K562 (cell line): ENCODE measurements around the gene MLH1. TPM values are rescaled to one million over a fixed set of nuclear protein-coding genes. Genes with fewer than 3 reads are reported as not detected.

ENCODE experiments used
- ARID1B ChIP-seq: fragments of 450-650 bp; IDR thresholded peaks from 2 replicates; pipeline ENCODE4 v1.6.1; 2016; ENCODE audit warnings: antibody characterized with exemption, mild to moderate bottlenecking, inconsistent platforms
- ATF6 ChIP-seq: sonication (generic); formaldehyde crosslinking; IDR thresholded peaks from 2 replicates; pipeline ENCODE4 v1.4.0; 2020; ENCODE audit warnings: mild to moderate bottlenecking, missing genetic modification reagents
- CBFA2T2 ChIP-seq: fragments of 450-650 bp; conservative IDR thresholded peaks from 2 replicates; pipeline ENCODE4 v1.6.1; 2017; ENCODE audit warnings: mild to moderate bottlenecking
- CC2D1A ChIP-seq: fragments of 450-650 bp; IDR thresholded peaks from 2 replicates; pipeline ENCODE4 v1.6.1; 2017; ENCODE audit warnings: mild to moderate bottlenecking
- CCNT2 ChIP-seq: IDR thresholded peaks from 2 replicates; pipeline ENCODE4 v1.6.1; 2011; ENCODE audit warnings: borderline replicate concordance, low read depth, mild to moderate bottlenecking, moderate library complexity, mixed read lengths, low read length; ENCODE audit not compliant: insufficient read length; ENCODE audit errors: extremely low read depth
- CHD4 ChIP-seq: fragments of 200-600 bp; sonication (generic); IDR thresholded peaks from 3 replicates; pipeline ENCODE4 v1.6.1; 2012; ENCODE audit warnings: low read depth, mild to moderate bottlenecking, mixed read lengths, low read length, inconsistent platforms; ENCODE audit not compliant: insufficient read depth, insufficient replicate concordance, poor library complexity, severe bottlenecking
- CREB3 ChIP-seq: fragments of 450-650 bp; conservative IDR thresholded peaks from 2 replicates; pipeline ENCODE4 v1.6.1; 2016; ENCODE audit warnings: missing genetic modification characterization, low read depth, mild to moderate bottlenecking, missing compliant biosample characterization, moderate library complexity
- CTBP1 ChIP-seq: fragments of 450-650 bp; IDR thresholded peaks from 2 replicates; pipeline ENCODE4 v1.6.1; 2016; ENCODE audit warnings: borderline replicate concordance
- HNRNPL ChIP-seq: fragments of 200-400 bp; formaldehyde crosslinking; IDR thresholded peaks from 2 replicates; pipeline ENCODE4 v1.6.1; 2017; ENCODE audit warnings: low read depth, mild to moderate bottlenecking, low read length
- MEF2A ChIP-seq: IDR thresholded peaks from 2 replicates; pipeline ENCODE4 v1.6.1; 2011; ENCODE audit warnings: low read depth, mild to moderate bottlenecking, low read length, moderate library complexity; ENCODE audit not compliant: control insufficient read depth
- MTA3 ChIP-seq: fragments of 450-650 bp; formaldehyde crosslinking; IDR thresholded peaks from 2 replicates; pipeline ENCODE4 v1.6.1; 2017; ENCODE audit warnings: mild to moderate bottlenecking, borderline replicate concordance
- NR4A1 ChIP-seq, 2 experiments: fragments of 250-450 bp in 1 of 2; fragments of 450-650 bp in 1 of 2; sonication (Bioruptor Pico) in 1 of 2; IDR thresholded peaks; 2 replicates each; pipeline versions ENCODE4 v1.4.0 to v1.6.1; 2016 to 2020; ENCODE audit warnings: mild to moderate bottlenecking in 2 of 2, missing compliant biosample characterization in 1 of 2, missing genetic modification characterization in 1 of 2, moderate library complexity in 1 of 2
- POLR2AphosphoS5 ChIP-seq: IDR thresholded peaks from 2 replicates; pipeline ENCODE4 v1.6.1; 2011; ENCODE audit warnings: mild to moderate bottlenecking, low read depth, low read length, moderate library complexity; ENCODE audit not compliant: control insufficient read depth, insufficient read depth
- TAL1 ChIP-seq: fragments of 450-650 bp; IDR thresholded peaks from 2 replicates; pipeline ENCODE4 v1.6.1; 2016; ENCODE audit warnings: mild to moderate bottlenecking
- TCF3 ChIP-seq: sonication (generic); formaldehyde crosslinking; IDR thresholded peaks from 2 replicates; pipeline ENCODE4 v1.4.0; 2020; ENCODE audit warnings: mild to moderate bottlenecking, missing genetic modification reagents
- XRCC4 ChIP-seq: IDR thresholded peaks from one replicate; pipeline ENCODE4 v1.6.1; 2011; ENCODE audit not compliant: insufficient read depth, insufficient read length; ENCODE audit errors: extremely low read depth
- ZC3H11A ChIP-seq: IDR thresholded peaks from 2 replicates; pipeline ENCODE4 v1.6.1; 2012; ENCODE audit warnings: low read depth, low read length, improper control_type of control experiment
- ZNF217 ChIP-seq: sonication (generic); formaldehyde crosslinking; IDR thresholded peaks from 2 replicates; pipeline ENCODE4 v1.8.0; 2022; ENCODE audit warnings: mild to moderate bottlenecking, missing genetic modification reagents
- ZNF511 ChIP-seq: sonication (generic); formaldehyde crosslinking; IDR thresholded peaks from 2 replicates; pipeline ENCODE4 v1.8.0; 2022; ENCODE audit warnings: mild to moderate bottlenecking, missing genetic modification reagents
- ZNF778 ChIP-seq: fragments of 450-650 bp; formaldehyde crosslinking; IDR thresholded peaks from 2 replicates; pipeline ENCODE4 v1.4.0; 2020; ENCODE audit warnings: mild to moderate bottlenecking, moderate library complexity
- ZSCAN29 ChIP-seq: fragments of 450-650 bp; IDR thresholded peaks from 2 replicates; pipeline ENCODE4 v1.6.1; 2017
- polyA plus RNA-seq, 8 experiments: library from polyadenylated mRNA; depleted of rRNA in 4 of 8; stranded (reverse) in 5 of 8; unstranded in 3 of 8; fragments of >200 nt; fragmentation: Nextera tagmentation in 2 of 8; fragmentation: Illumina TruSeq in 1 of 8; extraction: Ambion mirVana in 2 of 8; extraction: Trizol in 1 of 8; gene quantifications; 2 replicates each; pipeline versions ENCODE4 v1.2.1 to v1.2.3, GENCODE V29; 2011 to 2014; ENCODE audit warnings: inconsistent platforms in 1 of 8, missing spikeins in 1 of 8
- total RNA-seq, 7 experiments: library from RNA; depleted of rRNA in 6 of 7; stranded (reverse); fragments of >200 nt in 6 of 7; fragmentation: Illumina TruSeq in 2 of 7; extraction: Trizol in 2 of 7; gene quantifications; 2 replicates each; pipeline versions ENCODE4 v1.2.1 to v1.2.3, GENCODE V29; 2011 to 2021; ENCODE audit warnings: low replicate concordance in 1 of 7
- TF ChIP-seq, protein P1 (sequence below): IDR thresholded peaks from 2 replicates; pipeline ENCODE4 v1.6.1; 2012; ENCODE audit warnings: low read depth, low read length, improper control_type of control experiment, borderline replicate concordance

MLH1 gene
- total and polyA plus RNA-seq, 9 of the 15 experiments (the other 6 are each of a cell fraction or from before 2014, with no cell fraction given) = 76.4 to 155 (median 117) TPM

GRCh38 chr3:37025561-37026335 lies 32.4 kb downstream of the MLH1 start (continued):
- TF ChIP-seq ATF6 (CRISPR knock-in tag) (no peak), CHD4 (no peak), MTA3 (no peak), ZNF778 (CRISPR knock-in tag) (no peak), HNRNPL (no peak), TAL1 (peak; percentile 82), ZNF511 (CRISPR knock-in tag) (no peak), ZSCAN29 (no peak), ZC3H11A (no peak), CC2D1A (no peak), XRCC4 (no peak), CTBP1 (no peak), CBFA2T2 (peak; percentile 64), NR4A1 (CRISPR knock-in tag; IDR thresholded peaks at IDR 0.05) (no peak), NR4A1 (tag; IDR thresholded peaks at IDR 0.05) (no peak), POLR2AphosphoS5 (0 out of 2 replicates have a peak, but pooled peaks have one; percentile 27), TCF3 (CRISPR knock-in tag) (peak; percentile 44), CCNT2 (peak; percentile 21), CREB3 (tag) (no peak), ARID1B (peak; percentile 72), ZNF217 (CRISPR knock-in tag) (no peak), MEF2A (no peak)
- TF ChIP-seq, protein P1, sequence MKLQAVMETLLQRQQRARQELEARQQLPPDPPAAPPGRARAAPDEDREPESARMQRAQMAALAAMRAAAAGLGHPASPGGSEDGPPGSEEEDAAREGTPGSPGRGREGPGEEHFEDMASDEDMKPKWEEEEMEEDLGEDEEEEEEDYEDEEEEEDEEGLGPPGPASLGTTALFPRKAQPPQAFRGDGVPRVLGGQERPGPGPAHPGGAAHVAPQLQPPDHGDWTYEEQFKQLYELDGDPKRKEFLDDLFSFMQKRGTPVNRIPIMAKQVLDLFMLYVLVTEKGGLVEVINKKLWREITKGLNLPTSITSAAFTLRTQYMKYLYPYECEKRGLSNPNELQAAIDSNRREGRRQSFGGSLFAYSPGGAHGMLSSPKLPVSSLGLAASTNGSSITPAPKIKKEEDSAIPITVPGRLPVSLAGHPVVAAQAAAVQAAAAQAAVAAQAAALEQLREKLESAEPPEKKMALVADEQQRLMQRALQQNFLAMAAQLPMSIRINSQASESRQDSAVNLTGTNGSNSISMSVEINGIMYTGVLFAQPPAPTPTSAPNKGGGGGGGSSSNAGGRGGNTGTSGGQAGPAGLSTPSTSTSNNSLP = no peak
